Prostate gland (tissue), 2 donors: ENCODE data around the gene MGLL. TPM values are rescaled to one million over a fixed set of nuclear protein-coding genes. Genes with fewer than 3 reads are reported as not detected.

Source experiments
- DNase-seq: peaks from one replicate; pipeline ENCODE4 v3.0.0-alpha.2; 2019; ENCODE audit warnings: low spot score
- H3K27ac ChIP-seq, 2 donors: fragments of 200-600 bp; sonication (generic); 2 replicates each; pipeline ENCODE4 v1.5.1; 2017 to 2019
- H3K27me3 ChIP-seq: fragments of 200-600 bp; sonication (generic); replicated peaks from 2 replicates; pipeline ENCODE4 v1.5.1; 2019; ENCODE audit not compliant: insufficient read depth
- H3K36me3 ChIP-seq, 2 donors: fragments of 200-600 bp; sonication (generic); 1 replicate in 1 of 2; 2 replicates in 1 of 2; pipeline versions ENCODE4 v1.5.1 to v1.8.1; 2017 to 2019
- H3K4me1 ChIP-seq: fragments of 200-600 bp; sonication (generic); replicated peaks from 2 replicates; pipeline ENCODE4 v1.5.1; 2019
- H3K4me3 ChIP-seq, 2 donors: fragments of 200-600 bp; sonication (generic); 2 replicates each; pipeline ENCODE4 v1.5.1; 2017 to 2019
- H3K9me3 ChIP-seq: fragments of 200-600 bp; sonication (generic); 2 replicates; pipeline ENCODE4 v1.5.1; 2017
- CTCF ChIP-seq, 4 experiments: fragments of 200-600 bp in 2 of 4; fragments of 450-650 bp in 2 of 4; sonication (generic) in 2 of 4; IDR thresholded peaks; 1 replicate in 3 of 4; 2 replicates in 1 of 4; pipeline ENCODE4 v1.5.1; 2016 to 2019; ENCODE audit warnings: antibody characterized with exemption in 4 of 4, mild to moderate bottlenecking in 2 of 4, moderate library complexity in 2 of 4
- POLR2A ChIP-seq: fragments of 450-650 bp; IDR thresholded peaks from one replicate; pipeline ENCODE4 v1.6.1; 2016; ENCODE audit warnings: antibody characterized with exemption, mild to moderate bottlenecking
- POLR2AphosphoS5 ChIP-seq: sonication (generic); formaldehyde crosslinking; IDR thresholded peaks from one replicate; pipeline ENCODE4 v1.6.1; 2017; ENCODE audit warnings: antibody characterized with exemption
- WGBS: methylation state at CpG from one replicate; pipeline ENCODE4 v1.1.5; 2018; 5-methylcytosine and 5-hydroxymethylcytosine counted together
- intact Hi-C: fragments of 100-400 bp; cut with DNase I; formaldehyde crosslinking; loops from one replicate; pipeline ENCODE4 v1.14.2; 2022
- total RNA-seq, 2 donors: library from RNA; depleted of rRNA; stranded (reverse); fragments of >200 nt; gene quantifications; one replicate each; pipeline ENCODE4 v1.1.0, GENCODE V29; 2016

Gene MGLL
- total RNA-seq, 2 donors from 2014 or later: 20.0 to 31.8 TPM

- Histone ChIP-seq H3K9me3 (no peaks in the 10 kb centered on the region), H3K36me3 (peaks cover 0 to 8% of the 10 kb centered on the region in 2 donors), H3K4me3 (no peak overlapping the region), H3K27me3 (no peaks in the 10 kb centered on the region), H3K27ac (no peak overlapping the region), H3K4me1 (no peaks in the 10 kb centered on the region)
- DNase-seq: no peak
- intact Hi-C loops: no loop called here
- TF ChIP-seq CTCF (IDR thresholded peaks at IDR 0.05) (no peak), POLR2AphosphoS5 (no peak), POLR2A (no peak)
- 100% methylated on average over 1 of the region's 1 CpG for WGBS
Observed at GRCh38 chr3:127680798-127681221, 141.5 kb downstream of the MGLL start.

- Histone ChIP-seq H3K4me1 (no peaks in the 10 kb centered on the region), H3K27me3 (no peaks in the 10 kb centered on the region), H3K27ac (no peak overlapping the region), H3K9me3 (no peaks in the 10 kb centered on the region), H3K4me3 (no peak overlapping the region), H3K36me3 (peaks cover 0 to 8% of the 10 kb centered on the region in 2 donors)
- TF ChIP-seq POLR2A (no peak), POLR2AphosphoS5 (no peak), CTCF (IDR thresholded peaks at IDR 0.05) (no peak)
- 94% methylated on average over 21 of the region's 21 CpGs for WGBS
- DNase-seq: no peak
- intact Hi-C loops: no loop called here
Observed at GRCh38 chr3:127680146-127680661, 142.1 kb downstream of the MGLL start.

GRCh38 chr3:127679534-127680145 lies 142.7 kb downstream of the MGLL start:
- intact Hi-C loops: loop anchor here (10.0 kb wide), 1 partner anchor 375 kb away; the partner anchor contains the start of gene SEC61A1
- no peak for DNase-seq
- Histone ChIP-seq H3K4me3 (no peak overlapping the region), H3K27me3 (no peaks in the 10 kb centered on the region), H3K36me3 (peaks cover 0 to 8% of the 10 kb centered on the region in 2 donors), H3K4me1 (no peaks in the 10 kb centered on the region), H3K9me3 (no peaks in the 10 kb centered on the region), H3K27ac (no peak overlapping the region)
- 94% methylated on average over 21 of the region's 21 CpGs for WGBS
- TF ChIP-seq CTCF (IDR thresholded peaks at IDR 0.05) (no peak), POLR2AphosphoS5 (no peak), POLR2A (no peak)

- intact Hi-C loops: loop anchor here (10.0 kb wide), 1 partner anchor 376 kb away; the partner anchor contains the start of gene SEC61A1
- Histone ChIP-seq H3K9me3 (no peaks in the 10 kb centered on the region), H3K4me3 (no peak overlapping the region), H3K27ac (no peak overlapping the region), H3K27me3 (no peaks in the 10 kb centered on the region), H3K4me1 (no peaks in the 10 kb centered on the region), H3K36me3 (peaks cover 0 to 8% of the 10 kb centered on the region in 2 donors)
- 71% methylated on average over 12 of the region's 12 CpGs for WGBS
- no peak for TF ChIP-seq CTCF (IDR thresholded peaks at IDR 0.05)
- no peak for TF ChIP-seq POLR2AphosphoS5
- no peak for TF ChIP-seq POLR2A
- DNase-seq: no peak
Observed at GRCh38 chr3:127678611-127679533, 143.4 kb downstream of the MGLL start.
